GM23248 (cell line): ENCODE results near the gene PHOSPHO1. TPM values are rescaled to one million over a fixed set of nuclear protein-coding genes. Genes with fewer than 3 reads are reported as not detected.

Source experiments
- DNase-seq: peaks from one replicate; pipeline ENCODE4 v3.0.0-alpha.2; 2015
- H2AFZ ChIP-seq: fragments of 200-600 bp; sonication (generic); 2 replicates; pipeline ENCODE4 v1.6.1; 2016; ENCODE audit warnings: antibody characterized with exemption
- H3F3A ChIP-seq: fragments of 200-600 bp; sonication (generic); 2 replicates; pipeline ENCODE4 v1.6.1; 2016; ENCODE audit warnings: mild to moderate bottlenecking, antibody characterized with exemption, mixed run types; ENCODE audit not compliant: insufficient read depth
- H3K27ac ChIP-seq: fragments of 200-600 bp; sonication (generic); 2 replicates; pipeline ENCODE4 v1.5.1; 2016; ENCODE audit warnings: mild to moderate bottlenecking
- H3K27me3 ChIP-seq: fragments of 200-600 bp; sonication (generic); replicated peaks from 2 replicates; pipeline ENCODE4 v1.6.1; 2016; ENCODE audit warnings: mild to moderate bottlenecking; ENCODE audit not compliant: insufficient read depth
- H3K36me3 ChIP-seq: fragments of 200-600 bp; sonication (generic); 2 replicates; pipeline ENCODE4 v1.6.1; 2016; ENCODE audit warnings: low read depth, mild to moderate bottlenecking
- H3K4me1 ChIP-seq: fragments of 200-600 bp; sonication (generic); 2 replicates; pipeline ENCODE4 v1.6.1; 2016; ENCODE audit warnings: mild to moderate bottlenecking; ENCODE audit not compliant: insufficient read depth
- H3K4me2 ChIP-seq: fragments of 200-600 bp; sonication (generic); one replicate; pipeline ENCODE4 v1.6.1; 2016; ENCODE audit warnings: mild to moderate bottlenecking; ENCODE audit not compliant: unreplicated experiment
- H3K4me3 ChIP-seq: fragments of 200-600 bp; sonication (generic); 2 replicates; pipeline ENCODE4 v1.5.1; 2016; ENCODE audit warnings: mild to moderate bottlenecking
- H3K79me2 ChIP-seq: fragments of 200-600 bp; sonication (generic); 2 replicates; pipeline ENCODE4 v1.6.1; 2016; ENCODE audit warnings: mild to moderate bottlenecking; ENCODE audit not compliant: insufficient read depth
- H3K9ac ChIP-seq: fragments of 200-600 bp; sonication (generic); 2 replicates; pipeline ENCODE4 v1.6.1; 2016; ENCODE audit warnings: mild to moderate bottlenecking
- H3K9me2 ChIP-seq: fragments of 200-600 bp; sonication (generic); 2 replicates; pipeline ENCODE4 v1.6.1; 2016; ENCODE audit warnings: mixed run types, mild to moderate bottlenecking, moderate library complexity; ENCODE audit not compliant: insufficient read depth
- H3K9me3 ChIP-seq: fragments of 200-600 bp; sonication (generic); one replicate; pipeline ENCODE4 v1.6.1; 2017; ENCODE audit warnings: low read depth
- H4K20me1 ChIP-seq: fragments of 200-600 bp; sonication (generic); 2 replicates; pipeline ENCODE4 v1.6.0; 2016; ENCODE audit not compliant: insufficient read depth
- EZH2 ChIP-seq: fragments of 200-600 bp; sonication (generic); IDR thresholded peaks from 2 replicates; pipeline ENCODE4 v1.6.1; 2018; ENCODE audit warnings: antibody characterized with exemption, mild to moderate bottlenecking; ENCODE audit not compliant: insufficient read depth, poor library complexity, severe bottlenecking
- EZH2phosphoT487 ChIP-seq: fragments of 200-600 bp; sonication (generic); IDR thresholded peaks from 2 replicates; pipeline ENCODE4 v1.6.1; 2018; ENCODE audit warnings: antibody characterized with exemption, moderate library complexity, mild to moderate bottlenecking, low read depth; ENCODE audit not compliant: insufficient read depth
- WGBS, 2 experiments: methylation state at CpG; one replicate each; pipeline ENCODE4 v1.1.6; 2015 to 2017; ENCODE audit warnings: low lambda C conversion rate in 2 of 2, low coverage in 1 of 2; ENCODE audit errors: missing lambda C conversion rate in 2 of 2; 5-methylcytosine and 5-hydroxymethylcytosine counted together
- in situ Hi-C: fragments of 300-500 bp; cut with MboI; formaldehyde crosslinking; loops from 2 replicates; pipeline ENCODE4 v1.15.0; 2020
- polyA plus RNA-seq: library from polyadenylated mRNA; unstranded; fragments of >200 nt; fragmentation: Nextera tagmentation; extraction: Ambion mirVana; gene quantifications from 2 replicates; pipeline ENCODE4 v1.2.1, GENCODE V29; 2016
- total RNA-seq: library from RNA; depleted of rRNA; stranded (reverse); fragments of >200 nt; shearing (Covaris generic); gene quantifications from 2 replicates; pipeline ENCODE4 v1.2.3, GENCODE V29; 2014

The PHOSPHO1 gene
- total and polyA plus RNA-seq, 2 experiments from 2014 or later = not detected

DNA sequence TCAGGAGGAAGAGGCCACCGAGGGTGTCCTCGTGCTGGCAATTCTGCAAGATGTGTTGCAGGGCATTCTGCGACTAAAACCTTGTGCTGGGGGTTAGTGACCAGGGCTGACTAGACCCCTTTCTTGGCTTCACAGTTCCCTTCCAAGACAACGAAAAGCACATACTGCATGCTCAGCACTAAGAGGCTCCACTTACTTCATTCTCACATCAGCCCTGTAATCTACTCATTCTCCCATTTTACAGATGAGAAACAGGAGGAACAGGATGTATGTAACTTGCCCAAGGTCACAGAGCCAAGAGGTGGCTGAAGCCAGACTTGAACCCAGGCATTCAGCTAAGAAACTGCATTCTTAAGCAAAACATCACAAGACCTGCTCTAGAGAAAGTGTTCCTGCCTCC lies 5.3 kb upstream of the PHOSPHO1 start:
- H3K27me3 ChIP-seq = peaks cover 12% of the 10 kb centered on the region; the same call in 1 of the 2 replicates
- no peak overlapping the region for H3K9ac ChIP-seq
- TF ChIP-seq EZH2 = no peak
- TF ChIP-seq EZH2phosphoT487 = no peak
- no peak for DNase-seq
- no peaks in the 10 kb centered on the region for H3K4me1 ChIP-seq
- no peak overlapping the region for H3K4me3 ChIP-seq
- no peaks in the 10 kb centered on the region for H3K9me3 ChIP-seq
- no peaks in the 10 kb centered on the region for H3F3A ChIP-seq
- no peaks in the 10 kb centered on the region for H4K20me1 ChIP-seq
- in situ Hi-C loops = no loop called here
- H2AFZ ChIP-seq = no peak overlapping the region
- H3K9me2 ChIP-seq = no peaks in the 10 kb centered on the region
- 60 to 72% methylated on average over 3 to 4 of the region's 4 CpGs for WGBS, 2 experiments
- no peak overlapping the region for H3K27ac ChIP-seq
- H3K36me3 ChIP-seq = no peaks in the 10 kb centered on the region
- H3K79me2 ChIP-seq = no peaks in the 10 kb centered on the region
- H3K4me2 ChIP-seq = no peak overlapping the region

DNA sequence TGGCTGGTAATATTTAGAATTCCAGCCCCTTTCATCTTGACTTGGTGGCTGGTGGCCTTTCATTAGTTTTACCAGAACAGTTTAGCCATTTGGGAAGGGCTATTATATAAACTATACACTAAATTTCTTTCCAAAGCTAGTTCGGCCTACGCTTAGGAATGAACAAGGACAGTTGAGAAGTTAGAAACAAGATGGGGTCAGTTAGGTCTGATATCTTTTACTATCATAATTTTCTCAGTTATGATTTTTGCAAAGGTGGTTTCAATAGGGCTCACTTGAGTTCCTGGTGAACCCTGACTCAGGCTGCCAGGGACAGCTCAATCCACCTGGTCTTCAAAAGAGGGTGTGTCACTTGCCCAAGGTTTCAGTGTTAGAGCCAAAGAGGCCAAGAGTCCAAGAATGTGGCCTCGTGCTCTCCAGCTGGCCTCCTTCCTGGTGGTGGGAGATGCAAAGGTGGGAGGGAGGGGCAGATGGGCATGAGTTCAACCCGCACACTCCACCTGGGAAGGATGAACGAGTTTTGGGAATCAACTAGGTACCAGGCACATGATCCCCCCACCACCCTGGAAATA lies 4.0 kb upstream of the PHOSPHO1 start:
- 64 to 70% methylated on average over 5 of the region's 5 CpGs for WGBS, 2 experiments
- Histone ChIP-seq H4K20me1 (no peaks in the 10 kb centered on the region), H3K79me2 (no peaks in the 10 kb centered on the region), H3K4me3 (no peak overlapping the region), H3K9me3 (no peaks in the 10 kb centered on the region), H3K27ac (no peak overlapping the region), H3K4me2 (no peak overlapping the region), H3K9ac (no peak overlapping the region), H3K36me3 (no peaks in the 10 kb centered on the region), H3K9me2 (no peaks in the 10 kb centered on the region), H3K4me1 (no peaks in the 10 kb centered on the region), H2AFZ (no peak overlapping the region), H3F3A (no peaks in the 10 kb centered on the region), H3K27me3 (peaks cover 16% of the 10 kb centered on the region; the same call in 1 of the 2 replicates)
- no peak for DNase-seq
- in situ Hi-C loops = no loop called here
- no peak for TF ChIP-seq EZH2phosphoT487
- TF ChIP-seq EZH2 = no peak

DNA sequence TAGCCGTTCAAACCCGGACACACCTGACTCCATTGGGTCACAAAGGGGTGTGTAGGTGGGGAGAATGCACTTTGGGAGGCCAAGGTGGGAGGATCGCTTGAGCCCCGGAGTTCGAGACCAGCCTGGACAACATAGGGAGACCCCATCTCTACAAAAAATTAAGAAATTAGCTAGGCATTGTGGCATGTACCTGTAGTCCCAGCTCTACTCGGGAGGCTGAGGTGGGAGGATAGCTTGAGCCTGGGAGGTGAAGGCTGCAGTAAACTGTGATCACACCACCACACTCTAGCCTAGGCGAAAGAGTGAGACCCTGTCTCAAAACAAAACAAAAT lies 942 bp upstream of the PHOSPHO1 start:
- Histone ChIP-seq H3K9me2 (no peaks in the 10 kb centered on the region), H3K4me3 (peak overlapping the region; percentile 91; the same call in 1 of the 2 replicates), H3K9me3 (no peaks in the 10 kb centered on the region), H3K36me3 (no peaks in the 10 kb centered on the region), H3K27ac (no peak overlapping the region), H4K20me1 (no peaks in the 10 kb centered on the region), H3K27me3 (peaks cover 26% of the 10 kb centered on the region), H3F3A (no peaks in the 10 kb centered on the region), H2AFZ (no peak overlapping the region), H3K4me1 (no peaks in the 10 kb centered on the region), H3K79me2 (no peaks in the 10 kb centered on the region), H3K4me2 (no peak overlapping the region), H3K9ac (no peak overlapping the region)
- WGBS, 2 experiments = 53 to 66% methylated on average over 7 of the region's 7 CpGs
- no peak for TF ChIP-seq EZH2phosphoT487
- no peak for DNase-seq
- in situ Hi-C loops = no loop called here

DNA sequence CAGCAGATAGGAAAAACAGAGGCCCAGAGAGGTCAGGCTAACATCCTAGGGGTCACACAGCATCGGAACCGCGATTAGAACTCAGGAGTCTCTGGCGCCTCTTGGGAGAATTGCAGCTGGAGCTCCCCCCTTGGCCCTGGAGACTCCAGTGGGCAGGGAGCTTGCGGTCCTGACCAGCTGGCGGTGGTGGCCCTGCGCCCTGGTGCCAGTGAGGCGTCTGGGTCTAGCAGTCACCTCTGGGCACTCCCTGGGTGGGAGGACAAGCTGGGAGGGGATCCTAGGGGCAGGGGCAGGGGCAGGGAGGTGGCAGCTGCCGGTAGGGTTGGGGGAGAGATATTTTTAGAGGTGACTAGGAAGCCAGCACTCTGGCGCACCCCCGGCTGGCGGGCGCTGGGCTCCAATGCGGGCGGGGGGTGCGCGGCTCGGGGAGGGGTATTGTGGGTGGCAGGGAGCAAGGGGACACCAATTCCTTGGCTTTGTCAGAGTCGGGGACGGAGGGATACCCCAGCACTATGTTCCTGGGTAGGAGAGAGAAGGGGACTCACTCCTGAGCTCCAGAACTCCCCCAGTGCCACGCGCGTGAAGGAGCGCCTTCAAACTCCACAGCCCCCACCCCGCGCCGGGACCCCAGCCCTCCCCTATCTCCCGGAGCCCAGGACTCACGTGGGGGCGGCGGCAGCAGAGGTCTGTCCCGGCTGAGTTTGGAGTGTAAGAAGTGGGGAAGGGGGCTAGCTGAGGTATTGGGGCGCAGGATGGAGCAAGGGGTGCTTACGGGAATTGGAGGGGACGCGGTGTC lies 584 bp downstream of the PHOSPHO1 start:
- DNase-seq = no peak
- H3K9me2 ChIP-seq = no peaks in the 10 kb centered on the region
- H3K4me3 ChIP-seq = peak overlapping the region; percentile 91
- H3K9me3 ChIP-seq = no peaks in the 10 kb centered on the region
- H3F3A ChIP-seq = no peaks in the 10 kb centered on the region
- H3K27ac ChIP-seq = no peak overlapping the region
- TF ChIP-seq EZH2 = no peak
- TF ChIP-seq EZH2phosphoT487 = no peak
- in situ Hi-C loops = no loop called here
- no peaks in the 10 kb centered on the region for H3K4me1 ChIP-seq
- peak overlapping the region; percentile 54; the same call in 1 of the 2 replicates for H3K9ac ChIP-seq
- peak overlapping the region; percentile 93 for H3K4me2 ChIP-seq
- peaks cover 32% of the 10 kb centered on the region for H3K27me3 ChIP-seq
- no peaks in the 10 kb centered on the region for H3K79me2 ChIP-seq
- peak overlapping the region; percentile 86 for H2AFZ ChIP-seq
- no peaks in the 10 kb centered on the region for H4K20me1 ChIP-seq
- 13 to 16% methylated on average over 14 to 36 of the region's 36 CpGs for WGBS, 2 experiments
- H3K36me3 ChIP-seq = no peaks in the 10 kb centered on the region
